Activated T-helper 1 cell treated with anti-CD3 and anti-CD28 coated beads, Interleukin-2, amount 50 U/mL, for 16 hours (primary cell): ENCODE data around the gene TTLL9.
"Not testable (repeated sequence)": the region's sequence is repeated elsewhere in the genome, so short reads cannot be mapped to it uniquely, and the experiment has no call there.

Source experiments
- DNase-seq, 2 donors: peaks; one replicate each; pipeline ENCODE4 v3.0.0-alpha.2; 2020; ENCODE audit warnings: low read depth in 1 of 2, low spot score in 1 of 2

TTLL9 gene

GRCh38 chr20:31917962-31918412 lies 47.6 kb downstream of the TTLL9 start:
- not testable (repeated sequence) for DNase-seq

GRCh38 chr20:31918466-31919105 lies 48.2 kb downstream of the TTLL9 start:
- no peak for DNase-seq

DNA sequence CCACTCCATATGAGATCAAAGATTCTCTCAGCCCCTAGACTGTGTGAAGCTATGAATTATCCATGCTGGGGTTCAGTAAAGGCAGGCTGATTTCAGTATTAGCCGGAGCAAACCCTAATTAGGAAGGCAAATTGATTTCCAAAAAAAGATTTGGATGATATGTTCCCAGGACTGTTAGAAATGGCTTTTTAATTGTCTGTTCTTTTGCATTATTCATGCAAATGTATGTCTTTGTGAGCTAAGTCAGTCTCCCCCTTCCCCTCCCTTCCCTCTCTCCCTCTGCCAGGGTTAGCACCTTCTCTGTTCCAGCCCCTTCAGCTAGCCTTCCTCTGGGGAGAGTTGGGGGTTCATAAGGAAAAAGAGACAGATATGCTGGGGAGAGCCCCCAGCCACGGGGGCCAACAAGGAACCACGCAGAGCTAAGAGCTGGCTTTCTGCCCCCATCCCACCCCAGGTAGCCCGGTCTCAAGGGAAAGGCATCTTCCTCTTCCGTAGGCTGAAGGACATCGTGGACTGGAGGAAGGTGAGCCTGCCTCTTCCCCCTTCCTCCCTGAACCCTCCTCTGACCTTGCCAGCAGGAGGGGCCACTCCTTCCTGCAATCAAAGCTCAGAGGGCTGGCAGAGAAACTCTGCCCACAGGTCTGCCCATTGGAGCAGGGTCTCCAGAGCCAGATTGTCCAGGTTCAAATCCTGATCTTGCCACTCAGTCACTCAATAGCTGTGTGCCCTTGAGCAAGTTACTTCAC lies 49.1 kb downstream of the TTLL9 start:
- no peak for DNase-seq

GRCh38 chr20:31920275-31920855 lies 49.9 kb downstream of the TTLL9 start:
- no peak for DNase-seq

DNA sequence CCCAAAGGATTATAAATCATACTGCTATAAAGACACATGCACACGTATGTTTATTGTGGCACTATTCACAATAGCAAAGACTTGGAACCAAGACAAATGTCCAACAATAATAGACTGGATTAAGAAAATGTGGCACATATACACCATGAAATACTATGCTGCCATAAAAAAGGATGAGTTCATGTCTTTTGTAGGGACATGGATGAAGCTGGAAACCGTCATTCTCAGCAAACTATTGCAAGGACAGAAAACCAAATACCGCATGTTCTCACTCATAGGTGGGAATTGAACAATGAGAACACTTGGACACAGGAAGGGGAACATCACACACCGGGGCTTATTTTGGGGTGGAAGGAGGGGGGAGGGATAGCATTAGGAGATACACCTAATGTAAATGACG lies 51.0 kb downstream of the TTLL9 start:
- not testable (repeated sequence) for DNase-seq

DNA sequence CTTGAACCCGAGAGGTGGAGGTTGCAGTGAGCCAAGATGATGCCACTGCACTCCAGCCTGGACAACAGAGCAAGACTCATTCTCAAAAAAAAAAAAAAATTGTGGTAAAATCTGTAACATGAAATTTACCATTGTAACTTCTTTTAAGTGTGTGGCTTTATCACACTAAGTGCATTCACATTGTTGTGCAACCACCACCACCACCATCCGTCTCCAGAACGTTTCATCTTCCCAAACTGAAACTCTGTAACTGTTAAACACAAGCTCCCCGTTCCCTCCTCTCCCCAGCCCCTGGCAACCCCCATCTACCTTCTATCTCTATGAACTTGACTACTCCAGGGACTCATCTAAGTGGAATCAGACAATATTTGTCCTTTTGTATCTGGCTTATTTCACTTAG lies 51.7 kb downstream of the TTLL9 start:
- no peak for DNase-seq

DNA sequence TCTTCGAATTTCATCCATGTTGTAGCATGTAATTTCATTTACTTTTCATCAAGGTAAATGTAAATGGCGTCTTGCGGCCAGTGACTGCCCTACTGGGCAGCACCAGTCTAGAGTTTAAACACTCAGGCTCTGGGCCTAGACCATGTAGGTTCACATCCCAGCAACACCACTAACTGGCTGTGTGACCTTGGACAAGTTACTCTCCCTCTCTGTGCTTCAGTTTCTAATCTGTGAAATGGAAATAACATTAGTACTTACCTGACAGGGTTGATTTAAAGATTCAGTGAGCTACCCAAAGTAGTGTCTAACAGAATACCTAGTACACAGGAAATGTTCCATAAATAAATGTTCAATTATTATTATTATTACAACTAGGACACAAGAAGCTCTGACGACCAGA lies 52.2 kb downstream of the TTLL9 start:
- no peak for DNase-seq

GRCh38 chr20:31923388-31924331 lies 53.2 kb downstream of the TTLL9 start:
- no peak for DNase-seq

DNA sequence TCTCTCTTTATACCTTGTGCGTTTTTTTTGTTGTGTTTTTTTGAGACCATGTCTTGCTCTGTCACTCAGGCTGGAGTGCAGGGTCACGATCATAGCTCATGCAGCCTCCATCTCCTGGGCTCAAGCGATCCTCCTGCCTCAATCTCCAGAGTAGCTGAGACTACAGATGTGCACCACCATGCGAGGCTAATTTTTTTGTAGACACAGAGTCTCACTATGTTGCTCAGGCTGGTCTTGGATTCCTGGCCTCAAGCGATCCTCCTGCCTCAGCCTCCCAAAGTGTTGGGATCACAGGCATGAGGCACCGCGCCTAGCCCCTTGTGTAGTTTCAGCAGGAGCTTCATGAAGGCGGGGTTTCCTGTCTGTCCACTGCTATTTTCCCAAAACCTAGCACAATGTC lies 54.1 kb downstream of the TTLL9 start:
- no peak for DNase-seq

DNA sequence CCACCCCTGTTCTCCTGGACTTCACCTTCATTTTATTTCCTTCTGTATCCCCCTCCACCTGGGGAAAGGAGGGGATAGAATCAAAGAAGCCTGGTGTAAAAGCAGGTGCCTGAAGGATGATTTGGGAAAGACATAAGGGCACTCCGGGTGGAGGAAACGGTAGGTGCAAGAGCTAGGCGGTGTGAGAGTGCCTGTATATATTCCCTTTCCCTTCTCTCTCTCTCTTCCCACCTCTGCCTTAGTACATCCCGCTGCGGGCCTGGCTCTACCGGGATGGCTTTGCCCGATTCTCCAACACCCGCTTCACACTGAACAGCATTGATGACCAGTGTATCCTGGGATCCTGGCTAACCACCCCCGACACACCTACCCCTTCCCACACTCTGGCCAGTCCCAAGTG lies 55.2 kb downstream of the TTLL9 start:
- DNase-seq = no peak

- no peak for DNase-seq
Measured at GRCh38 chr20:31926493-31926892, 56.1 kb downstream of the TTLL9 start.

GRCh38 chr20:31927627-31928159 lies 57.3 kb downstream of the TTLL9 start:
- no peak for DNase-seq

GRCh38 chr20:31929631-31930030 lies 59.2 kb downstream of the TTLL9 start:
- DNase-seq = not testable (repeated sequence)

DNA sequence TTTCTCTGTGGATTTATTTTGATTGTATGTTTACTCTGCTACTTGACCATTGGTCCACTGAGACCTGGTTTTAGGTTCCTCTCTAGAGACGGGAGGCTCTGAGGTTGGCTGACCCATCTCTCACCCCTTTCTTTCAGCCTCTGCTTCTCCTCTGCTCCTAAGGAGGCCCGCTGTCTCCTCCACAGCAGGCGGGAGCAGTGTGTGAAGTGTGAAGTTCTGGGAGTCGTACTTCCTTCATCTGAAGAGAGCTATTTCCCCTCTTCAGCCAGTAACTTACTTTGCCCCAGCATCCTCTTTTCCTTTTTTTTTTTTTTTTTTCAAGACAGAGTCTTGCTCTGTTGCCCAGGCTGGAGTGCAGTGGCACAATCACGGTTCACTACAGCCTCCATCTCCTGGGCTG lies 60.3 kb downstream of the TTLL9 start:
- no peak for DNase-seq

DNA sequence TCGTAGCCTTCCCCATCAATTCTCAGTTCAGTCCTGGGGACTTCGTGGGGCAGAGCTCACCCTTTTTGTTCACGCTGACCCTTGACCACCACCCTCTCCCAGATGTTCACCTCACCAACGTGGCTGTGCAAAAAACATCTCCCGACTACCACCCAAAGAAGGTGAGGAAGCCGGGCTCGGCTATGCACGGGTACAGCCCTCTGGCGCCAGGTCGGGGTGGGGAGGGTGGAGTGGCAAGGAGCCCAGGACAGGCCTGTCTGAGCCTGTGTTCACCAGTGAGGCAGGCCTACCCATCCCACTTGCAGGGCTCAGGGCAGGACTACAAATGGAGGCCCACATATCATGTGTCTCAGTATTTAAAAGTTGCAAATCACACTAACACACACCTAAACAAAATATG lies 63.3 kb downstream of the TTLL9 start:
- no peak for DNase-seq

GRCh38 chr20:31934491-31934890 lies 64.1 kb downstream of the TTLL9 start:
- DNase-seq = no peak

DNA sequence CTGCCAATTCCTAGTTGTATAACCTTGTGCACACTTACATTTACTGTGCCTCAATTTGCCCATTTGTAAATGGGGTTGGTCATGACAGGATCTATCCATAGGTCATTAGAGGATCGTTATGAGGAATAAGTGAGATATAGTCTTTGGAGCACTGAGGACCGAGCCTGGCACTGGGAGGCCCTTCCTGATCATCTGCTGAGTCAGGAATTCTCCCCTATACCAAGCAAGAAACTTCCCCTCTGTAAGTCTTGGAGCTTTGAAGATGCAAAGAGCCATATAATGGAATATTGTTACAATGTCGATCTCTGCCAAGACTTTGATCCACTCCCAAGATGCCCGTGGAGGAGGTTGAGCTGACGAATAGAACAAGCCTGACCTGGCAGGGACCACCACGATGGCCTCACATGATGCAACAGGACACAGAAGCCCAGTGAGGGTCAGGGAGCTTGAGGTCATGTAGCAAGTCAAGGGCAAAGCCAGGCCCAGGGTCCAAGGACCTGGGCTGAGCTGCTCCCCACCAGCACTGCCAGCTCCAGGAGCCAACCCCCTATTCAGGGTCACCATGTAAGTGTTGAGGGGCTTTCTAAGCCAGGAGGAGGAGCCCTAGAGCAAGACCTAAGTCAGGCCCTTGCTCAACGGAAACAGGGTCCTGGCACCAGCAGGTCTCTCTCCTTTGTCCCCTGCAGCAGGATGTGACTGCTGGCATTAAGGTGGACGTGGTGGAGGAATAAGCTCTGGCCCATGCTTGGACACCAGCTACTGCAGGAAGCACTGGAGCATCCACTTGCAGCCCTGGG lies 64.7 kb downstream of the TTLL9 start:
- no peak for DNase-seq

DNA sequence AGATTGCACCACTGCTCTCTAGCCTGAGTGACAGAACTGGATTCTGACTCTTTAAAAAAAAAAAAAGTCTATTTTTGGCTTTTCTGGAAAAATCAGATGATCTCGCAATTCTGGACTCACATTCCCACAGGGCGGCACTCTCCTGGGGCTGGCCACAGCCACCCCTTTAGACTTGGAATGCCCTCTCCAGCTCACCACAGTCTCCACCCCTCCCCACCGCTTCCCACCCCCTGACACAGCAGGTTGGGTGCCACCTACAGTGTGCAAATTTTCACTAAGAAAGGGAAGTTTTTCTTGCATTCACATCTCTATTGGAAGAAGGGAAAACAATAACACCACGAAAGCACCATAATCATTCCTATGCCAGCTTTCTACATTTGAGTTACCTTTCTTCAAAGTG lies 66.0 kb downstream of the TTLL9 start:
- DNase-seq = no peak

DNA sequence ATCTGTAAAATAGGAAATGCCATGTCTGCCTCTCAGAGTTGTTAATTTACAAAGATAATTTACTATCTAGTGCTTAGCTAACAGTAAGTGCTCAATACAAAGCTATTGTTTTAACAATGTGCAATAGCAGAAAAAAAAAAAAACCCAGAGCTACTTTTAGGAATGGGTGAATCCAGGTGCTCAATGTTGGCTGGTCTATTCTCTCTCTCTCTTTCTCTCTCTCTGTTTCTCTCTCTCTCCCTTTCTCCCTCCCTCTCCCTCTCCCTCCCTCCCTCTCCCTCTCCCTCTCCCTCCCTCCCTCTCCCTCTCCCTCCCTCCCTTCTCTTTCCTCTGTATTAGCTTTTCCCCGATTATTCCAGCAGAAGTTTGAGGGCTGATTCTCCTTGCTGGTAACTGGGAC lies 67.4 kb downstream of the TTLL9 start:
- DNase-seq = no peak

- no peak for DNase-seq
Measured at GRCh38 chr20:31939661-31940060, 69.2 kb downstream of the TTLL9 start.
